Ishikawa (cell line): Measurements from ENCODE around the gene RHBDD1.

Experiments used
- CEBPB ChIP-seq: IDR thresholded peaks from 2 replicates; pipeline ENCODE4 v1.6.1; 2012
- CREB1 ChIP-seq: IDR thresholded peaks from 2 replicates; pipeline ENCODE4 v1.6.1; 2012; ENCODE audit warnings: low read depth
- EGR1 ChIP-seq: IDR thresholded peaks from 2 replicates; pipeline ENCODE4 v1.6.1; 2012
- EP300 ChIP-seq: IDR thresholded peaks from 2 replicates; pipeline ENCODE4 v1.6.1; 2012; ENCODE audit warnings: borderline replicate concordance
- FOXM1 ChIP-seq: IDR thresholded peaks from 2 replicates; pipeline ENCODE4 v1.6.1; 2012; ENCODE audit warnings: low read depth, borderline replicate concordance
- MAX ChIP-seq: IDR thresholded peaks from 2 replicates; pipeline ENCODE4 v1.6.1; 2012
- NFIC ChIP-seq: IDR thresholded peaks from 2 replicates; pipeline ENCODE4 v1.6.1; 2012
- RAD21 ChIP-seq: IDR thresholded peaks from 2 replicates; pipeline ENCODE4 v1.6.1; 2012; ENCODE audit warnings: low read depth
- REST ChIP-seq: IDR thresholded peaks from 2 replicates; pipeline ENCODE4 v1.6.1; 2012; ENCODE audit warnings: low read depth, mild to moderate bottlenecking
- TAF1 ChIP-seq: IDR thresholded peaks from 2 replicates; pipeline ENCODE4 v1.6.1; 2012; ENCODE audit warnings: low read depth, mild to moderate bottlenecking
- TEAD4 ChIP-seq: IDR thresholded peaks from 2 replicates; pipeline ENCODE4 v1.6.1; 2012
- ZBTB7A ChIP-seq: IDR thresholded peaks from 2 replicates; pipeline ENCODE4 v1.6.1; 2012; ENCODE audit warnings: low read depth

- no peak for TF ChIP-seq ZBTB7A
- no peak for TF ChIP-seq NFIC
- no peak for TF ChIP-seq MAX
- no peak for TF ChIP-seq TEAD4
- no peak for TF ChIP-seq CEBPB
- no peak for TF ChIP-seq CREB1
- no peak for TF ChIP-seq EP300
- no peak for TF ChIP-seq REST
- TF ChIP-seq RAD21 = no peak
- TF ChIP-seq EGR1 = no peak
- TF ChIP-seq TAF1 = no peak
- no peak for TF ChIP-seq FOXM1
Observed at GRCh38 chr2:226906163-226906693, 70.4 kb downstream of the RHBDD1 start.
